AG09309 (cell line): ENCODE results near the gene HUS1B.

Experiments used
- DNase-seq: peaks from one replicate; pipeline ENCODE4 v3.0.0-alpha.2; 2010; ENCODE audit warnings: low read depth
- H3K4me3 ChIP-seq: 2 replicates; pipeline ENCODE4 v1.5.1; 2011; ENCODE audit warnings: mild to moderate bottlenecking, low read depth, low read length, moderate library complexity; ENCODE audit not compliant: control insufficient read depth
- TF ChIP-seq, protein P1 (sequence below): IDR thresholded peaks from 2 replicates; pipeline ENCODE4 v1.5.1; 2011; ENCODE audit warnings: mild to moderate bottlenecking, low read depth, low read length, inconsistent platforms; ENCODE audit not compliant: insufficient read depth, control insufficient read depth; ENCODE audit errors: missing control alignments

The HUS1B gene

DNA sequence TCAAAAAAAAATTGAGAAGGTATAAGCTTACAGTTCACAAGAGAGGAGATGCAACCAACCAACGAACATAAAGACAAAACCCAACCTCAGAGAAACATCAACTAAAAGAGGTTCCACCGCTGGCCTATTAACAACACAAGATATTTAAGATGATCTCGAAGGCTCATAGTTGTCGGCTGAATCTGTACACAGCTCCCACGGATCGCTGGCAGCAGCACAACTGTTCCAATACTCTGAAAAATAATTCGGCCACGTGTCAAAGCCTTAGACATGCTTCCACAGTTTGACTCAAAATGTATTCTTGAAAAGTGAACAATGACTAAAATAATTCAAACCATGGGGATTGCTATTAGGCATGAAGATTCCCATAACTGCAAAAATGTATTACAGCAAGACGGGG, 22.4 kb upstream of the HUS1B start:
- H3K4me3 ChIP-seq, result no peak overlapping the region
- no peak for DNase-seq
- TF ChIP-seq, protein P1, sequence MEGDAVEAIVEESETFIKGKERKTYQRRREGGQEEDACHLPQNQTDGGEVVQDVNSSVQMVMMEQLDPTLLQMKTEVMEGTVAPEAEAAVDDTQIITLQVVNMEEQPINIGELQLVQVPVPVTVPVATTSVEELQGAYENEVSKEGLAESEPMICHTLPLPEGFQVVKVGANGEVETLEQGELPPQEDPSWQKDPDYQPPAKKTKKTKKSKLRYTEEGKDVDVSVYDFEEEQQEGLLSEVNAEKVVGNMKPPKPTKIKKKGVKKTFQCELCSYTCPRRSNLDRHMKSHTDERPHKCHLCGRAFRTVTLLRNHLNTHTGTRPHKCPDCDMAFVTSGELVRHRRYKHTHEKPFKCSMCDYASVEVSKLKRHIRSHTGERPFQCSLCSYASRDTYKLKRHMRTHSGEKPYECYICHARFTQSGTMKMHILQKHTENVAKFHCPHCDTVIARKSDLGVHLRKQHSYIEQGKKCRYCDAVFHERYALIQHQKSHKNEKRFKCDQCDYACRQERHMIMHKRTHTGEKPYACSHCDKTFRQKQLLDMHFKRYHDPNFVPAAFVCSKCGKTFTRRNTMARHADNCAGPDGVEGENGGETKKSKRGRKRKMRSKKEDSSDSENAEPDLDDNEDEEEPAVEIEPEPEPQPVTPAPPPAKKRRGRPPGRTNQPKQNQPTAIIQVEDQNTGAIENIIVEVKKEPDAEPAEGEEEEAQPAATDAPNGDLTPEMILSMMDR, result no peak

GRCh38 chr6:678520-678919, 21.6 kb upstream of the HUS1B start:
- H3K4me3 ChIP-seq, result no peak overlapping the region
- TF ChIP-seq, protein P1, result no peak
- DNase-seq, result no peak

DNA sequence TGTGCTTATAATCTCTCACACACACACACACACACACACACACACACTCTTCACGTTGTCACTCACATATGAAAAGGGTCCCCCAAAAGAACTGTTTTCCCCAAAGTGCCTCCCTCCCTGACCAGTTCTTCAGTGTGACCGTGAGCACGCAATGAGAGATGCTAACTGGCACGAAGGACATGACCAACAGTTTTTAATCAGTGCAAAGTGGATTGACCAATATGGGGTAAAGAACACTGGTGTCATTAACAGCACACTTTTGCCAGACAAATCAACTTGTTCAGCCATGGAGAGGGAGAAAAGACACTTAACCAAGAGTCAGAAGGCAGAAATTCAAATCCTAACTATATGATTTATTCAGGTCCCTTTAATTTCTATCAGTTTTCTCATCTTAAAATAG, 21.0 kb upstream of the HUS1B start:
- DNase-seq, result no peak
- TF ChIP-seq, protein P1, result no peak

GRCh38 chr6:674956-675355, 18.1 kb upstream of the HUS1B start:
- DNase-seq, result no peak
- TF ChIP-seq, protein P1, result no peak
- H3K4me3 ChIP-seq, result no peak overlapping the region

More for the DNA sequence above, 21.0 kb upstream of the HUS1B start:
- no peak overlapping the region for H3K4me3 ChIP-seq

- no peak overlapping the region for H3K4me3 ChIP-seq
- DNase-seq, result no peak
- TF ChIP-seq, protein P1, result no peak
These were observed 17.5 kb upstream of the HUS1B start for GRCh38 chr6:674406-674805.

DNA sequence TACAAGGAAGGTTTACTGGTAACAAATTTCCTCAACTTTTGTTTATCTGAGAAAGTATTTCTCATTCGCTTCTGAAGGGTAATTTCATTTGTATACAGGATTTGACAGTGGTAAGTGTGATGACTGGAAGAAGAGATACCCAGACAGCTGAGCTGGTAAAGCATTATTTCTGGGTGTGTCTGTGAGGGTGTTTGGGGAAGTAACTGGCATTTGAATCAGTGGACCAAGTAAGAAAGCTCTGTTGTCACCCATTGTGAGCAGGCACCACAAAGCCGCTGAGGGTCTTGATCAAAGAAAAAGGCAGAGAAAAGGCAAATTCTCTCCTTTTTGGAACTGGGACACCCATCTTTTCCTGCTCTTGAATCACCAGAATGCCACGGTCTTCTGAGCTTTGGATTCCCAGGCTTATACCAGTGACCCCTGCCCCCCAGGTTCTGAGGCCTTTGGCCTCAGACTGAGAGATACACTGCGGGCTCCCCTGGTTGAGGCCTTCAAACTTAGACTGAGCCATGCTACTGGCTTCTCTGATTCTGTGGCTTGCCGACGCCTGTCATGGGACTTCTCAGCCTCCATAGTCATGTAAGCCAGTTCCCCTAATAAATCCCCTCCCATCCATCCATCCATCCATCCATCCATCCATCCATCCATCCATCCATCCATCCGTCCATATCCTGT, 10.5 kb upstream of the HUS1B start:
- no peak overlapping the region for H3K4me3 ChIP-seq
- TF ChIP-seq, protein P1, result no peak
- no peak for DNase-seq
